Ishikawa (cell line): ENCODE data around the gene ZBTB20.

Experiments
- CEBPB ChIP-seq: IDR thresholded peaks from 2 replicates; pipeline ENCODE4 v1.6.1; 2012
- EGR1 ChIP-seq: IDR thresholded peaks from 2 replicates; pipeline ENCODE4 v1.6.1; 2012
- EP300 ChIP-seq: IDR thresholded peaks from 2 replicates; pipeline ENCODE4 v1.6.1; 2012; ENCODE audit warnings: borderline replicate concordance
- FOXM1 ChIP-seq: IDR thresholded peaks from 2 replicates; pipeline ENCODE4 v1.6.1; 2012; ENCODE audit warnings: low read depth, borderline replicate concordance
- NFIC ChIP-seq: IDR thresholded peaks from 2 replicates; pipeline ENCODE4 v1.6.1; 2012
- RAD21 ChIP-seq: IDR thresholded peaks from 2 replicates; pipeline ENCODE4 v1.6.1; 2012; ENCODE audit warnings: low read depth
- REST ChIP-seq: IDR thresholded peaks from 2 replicates; pipeline ENCODE4 v1.6.1; 2012; ENCODE audit warnings: low read depth, mild to moderate bottlenecking
- TCF12 ChIP-seq: IDR thresholded peaks from 2 replicates; pipeline ENCODE4 v1.6.1; 2012; ENCODE audit warnings: low read depth
- USF1 ChIP-seq: IDR thresholded peaks from 2 replicates; pipeline ENCODE4 v1.6.1; 2012

GRCh38 chr3:114554731-114555130, 592.4 kb downstream of the ZBTB20 start:
- TF ChIP-seq REST = no peak
- TF ChIP-seq EP300 = no peak
- TF ChIP-seq USF1 = no peak
- no peak for TF ChIP-seq CEBPB
- TF ChIP-seq EGR1 = no peak
- no peak for TF ChIP-seq RAD21
- no peak for TF ChIP-seq TCF12
- TF ChIP-seq NFIC = no peak
- TF ChIP-seq FOXM1 = no peak
